ENCODE results near the gene SEPTIN8. TPM values are rescaled to one million over a fixed set of nuclear protein-coding genes. Genes with fewer than 3 reads are reported as not detected.
A peak's percentile ranks its signal among the peaks of the same experiment; 100 is the strongest.

SEPTIN8 gene, protein sequence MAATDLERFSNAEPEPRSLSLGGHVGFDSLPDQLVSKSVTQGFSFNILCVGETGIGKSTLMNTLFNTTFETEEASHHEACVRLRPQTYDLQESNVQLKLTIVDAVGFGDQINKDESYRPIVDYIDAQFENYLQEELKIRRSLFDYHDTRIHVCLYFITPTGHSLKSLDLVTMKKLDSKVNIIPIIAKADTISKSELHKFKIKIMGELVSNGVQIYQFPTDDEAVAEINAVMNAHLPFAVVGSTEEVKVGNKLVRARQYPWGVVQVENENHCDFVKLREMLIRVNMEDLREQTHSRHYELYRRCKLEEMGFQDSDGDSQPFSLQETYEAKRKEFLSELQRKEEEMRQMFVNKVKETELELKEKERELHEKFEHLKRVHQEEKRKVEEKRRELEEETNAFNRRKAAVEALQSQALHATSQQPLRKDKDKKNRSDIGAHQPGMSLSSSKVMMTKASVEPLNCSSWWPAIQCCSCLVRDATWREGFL
- polyA plus RNA-seq (2013) = 6.3 TPM

GRCh38 chr5:132777209-132778069, at the start of gene SEPTIN8:
TSS of gene SEPTIN8 (minus strand) at chr5:132777239. CDS start at chr5:132777137, 102 bp downstream.
- ChIA-PET CTCF (interaction anchor here (0.6 to 1.5 kb wide), 2 partner anchors 28 to 43 kb away, joined by 3 read pairs; no protein-coding TSS in a partner anchor), POLR2A (interaction anchor here (0.5 to 0.8 kb wide), 2 partner anchors 10 to 304 kb away, joined by 3 read pairs; no protein-coding TSS in a partner anchor)

DNA sequence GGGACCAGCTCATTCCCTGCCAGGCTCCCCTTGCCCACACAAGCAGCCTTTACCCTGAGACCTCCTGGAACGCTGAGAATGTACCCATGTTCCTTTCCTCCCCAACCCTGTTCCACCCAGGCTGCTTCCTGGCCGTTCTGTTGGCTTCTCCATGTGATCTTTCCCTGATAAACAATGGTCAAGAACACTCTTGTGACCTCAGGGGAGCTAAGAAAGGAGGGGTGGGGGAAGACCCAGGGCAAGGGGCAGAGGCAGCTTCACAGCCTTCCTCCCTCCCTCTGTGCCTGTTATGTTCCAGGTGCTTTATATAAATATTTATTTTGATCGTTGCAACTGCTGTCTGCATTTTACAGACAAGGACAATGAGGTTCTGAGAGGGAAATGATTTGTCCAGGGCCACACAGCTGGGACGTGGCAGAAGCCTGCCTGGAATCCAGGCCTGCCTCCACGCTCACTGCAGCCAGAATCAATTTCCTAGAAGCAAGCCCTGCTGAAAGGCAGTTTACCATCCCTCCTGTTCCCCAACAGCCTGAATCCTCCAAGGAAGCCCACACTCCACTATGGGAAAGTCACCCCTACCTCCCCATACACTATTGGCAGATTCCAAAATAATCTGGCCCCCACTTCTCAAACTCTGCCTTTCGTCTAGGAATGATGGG, 49.5 kb upstream of the SEPTIN8 start:
- H3K4me1 ChIP-seq (ENCODE audit: control extremely low read depth in 1 of 4, control insufficient read depth in 4 of 4, insufficient read depth in 4 of 4, low read length in 3 of 4) = peaks cover 0 to 35% (median 30%) of the 10 kb centered on the region in 4 experiments
- H3K9me3 ChIP-seq (ENCODE audit: control extremely low read depth in 1 of 5, control insufficient read depth in 4 of 5, insufficient read depth in 2 of 5, low read depth in 1 of 5, low read length in 4 of 5) = no peaks in the 10 kb centered on the region
- ChIA-PET CTCF (interaction anchor here (0.6 to 7.8 kb wide), 7 partner anchors 33 to 300 kb away, joined by 3 to 86 read pairs (median 5); partner anchors contain the start of gene LEAP2), POLR2A (interaction anchor here (1.2 kb wide), 1 partner anchor 40 kb away, joined by 3 read pairs; the partner anchor contains the start of genes GDF9 and UQCRQ)
- no peak overlapping the region for H3K4me3 ChIP-seq (ENCODE audit: control insufficient read depth in 1 of 7, extremely low read depth in 1 of 7, insufficient read depth in 4 of 7, low read depth in 2 of 7, low read length in 6 of 7)
- no peak overlapping the region for H3K27ac ChIP-seq (ENCODE audit: insufficient read depth in 1 of 2, low read depth in 1 of 2, low read length in 2 of 2, poor library complexity in 1 of 2, severe bottlenecking in 2 of 2)
- WGBS (ENCODE audit: insufficient coverage) = 77% methylated on average over 3 of the region's 6 CpGs
- H3K27me3 ChIP-seq (replicated peaks in 2 of 5; ENCODE audit: control insufficient read depth in 4 of 5, insufficient read depth in 5 of 5, low read length in 4 of 5) = peaks cover 0 to 83% (median 49%) of the 10 kb centered on the region in 5 experiments
- no peak for DNase-seq
- H3K36me3 ChIP-seq (ENCODE audit: control insufficient read depth in 4 of 4, insufficient read depth in 4 of 4, low read length in 3 of 4) = no peaks in the 10 kb centered on the region

More at GRCh38 chr5:132777209-132778069, at the start of gene SEPTIN8:
- H3K4me3 ChIP-seq (ENCODE audit: control insufficient read depth in 1 of 7, extremely low read depth in 1 of 7, insufficient read depth in 4 of 7, low read depth in 2 of 7, low read length in 6 of 7) = peak within 1 kb of the TSS; percentile 51 to 81 (median 66)
- DNase-seq = peak in 2 of 3 donors; percentile 45 to 51
- H3K36me3 ChIP-seq (ENCODE audit: control insufficient read depth in 4 of 4, insufficient read depth in 4 of 4, low read length in 3 of 4) = no peaks in the 10 kb centered on the region
- peaks cover 3 to 62% (median 44%) of the 10 kb centered on the region in 5 experiments for H3K27me3 ChIP-seq (replicated peaks in 2 of 5; ENCODE audit: control insufficient read depth in 4 of 5, insufficient read depth in 5 of 5, low read length in 4 of 5)
- H3K4me1 ChIP-seq (ENCODE audit: control extremely low read depth in 1 of 4, control insufficient read depth in 4 of 4, insufficient read depth in 4 of 4, low read length in 3 of 4) = peaks cover 3 to 23% (median 19%) of the 10 kb centered on the region in 4 experiments
- H3K9me3 ChIP-seq (ENCODE audit: control extremely low read depth in 1 of 5, control insufficient read depth in 4 of 5, insufficient read depth in 2 of 5, low read depth in 1 of 5, low read length in 4 of 5) = no peaks in the 10 kb centered on the region
- 5% methylated on average over 79 of the region's 82 CpGs for WGBS (ENCODE audit: insufficient coverage)
- peak within 1 kb of the TSS in 1 of 2 experiments; percentile 56 for H3K27ac ChIP-seq (ENCODE audit: insufficient read depth in 1 of 2, low read depth in 1 of 2, low read length in 2 of 2, poor library complexity in 1 of 2, severe bottlenecking in 2 of 2)

DNA sequence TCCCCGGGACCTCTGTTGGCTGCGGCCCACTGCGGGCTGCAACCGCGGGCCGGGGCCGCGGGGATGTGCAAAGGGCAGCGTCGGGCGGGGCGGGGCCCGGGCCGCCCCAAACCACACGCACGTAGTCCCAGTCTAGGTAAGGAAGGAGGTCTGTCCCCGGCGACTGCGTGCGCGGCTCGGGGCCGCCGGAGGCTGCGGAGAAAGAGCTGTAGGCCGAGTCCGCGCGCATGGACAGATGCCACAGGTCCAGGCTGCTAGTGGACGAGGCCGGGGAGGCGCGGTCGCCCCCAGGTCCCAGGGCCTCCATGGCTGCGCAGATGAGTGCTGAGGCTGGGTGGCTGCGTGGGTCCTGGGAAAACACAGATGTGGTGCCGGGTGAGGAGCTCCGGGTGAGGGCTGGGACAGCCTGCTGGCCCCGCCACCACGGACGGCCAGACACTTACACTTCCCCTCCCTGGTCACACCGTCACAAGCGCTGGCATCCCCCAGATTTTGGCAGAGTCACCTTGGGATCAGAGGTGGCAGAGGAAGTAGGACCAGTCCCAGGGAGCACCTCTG, 48.9 kb upstream of the SEPTIN8 start:
- 12% methylated on average over 33 of the region's 43 CpGs for WGBS (ENCODE audit: insufficient coverage)
- no peaks in the 10 kb centered on the region for H3K36me3 ChIP-seq (ENCODE audit: control insufficient read depth in 4 of 4, insufficient read depth in 4 of 4, low read length in 3 of 4)
- H3K4me1 ChIP-seq (ENCODE audit: control extremely low read depth in 1 of 4, control insufficient read depth in 4 of 4, insufficient read depth in 4 of 4, low read length in 3 of 4) = peaks cover 0 to 35% (median 30%) of the 10 kb centered on the region in 4 experiments
- peaks cover 0 to 80% (median 46%) of the 10 kb centered on the region in 5 experiments for H3K27me3 ChIP-seq (replicated peaks in 2 of 5; ENCODE audit: control insufficient read depth in 4 of 5, insufficient read depth in 5 of 5, low read length in 4 of 5)
- ChIA-PET CTCF (interaction anchor here (1.0 to 7.8 kb wide), 7 partner anchors 17 to 320 kb away, joined by 3 to 86 read pairs (median 5); partner anchors contain the start of gene LEAP2), POLR2A (interaction anchor here (1.2 kb wide), 1 partner anchor 41 kb away, joined by 3 read pairs; the partner anchor contains the start of genes GDF9 and UQCRQ)
- H3K9me3 ChIP-seq (ENCODE audit: control extremely low read depth in 1 of 5, control insufficient read depth in 4 of 5, insufficient read depth in 2 of 5, low read depth in 1 of 5, low read length in 4 of 5) = no peaks in the 10 kb centered on the region
- peak overlapping the region in 5 of 7 experiments; percentile 18 to 70 (median 60) for H3K4me3 ChIP-seq (ENCODE audit: control insufficient read depth in 1 of 7, extremely low read depth in 1 of 7, insufficient read depth in 4 of 7, low read depth in 2 of 7, low read length in 6 of 7)
- H3K27ac ChIP-seq (ENCODE audit: insufficient read depth in 1 of 2, low read depth in 1 of 2, low read length in 2 of 2, poor library complexity in 1 of 2, severe bottlenecking in 2 of 2) = no peak overlapping the region
- DNase-seq = peak in 1 of 3 donors; percentile 33

- Histone ChIP-seq H3K36me3 (ENCODE audit: control insufficient read depth in 4 of 4, insufficient read depth in 4 of 4, low read length in 3 of 4) (no peaks in the 10 kb centered on the region), H3K27me3 (replicated peaks in 2 of 5; ENCODE audit: control insufficient read depth in 4 of 5, insufficient read depth in 5 of 5, low read length in 4 of 5) (peaks cover 0 to 77% (median 43%) of the 10 kb centered on the region in 5 experiments), H3K4me1 (ENCODE audit: control extremely low read depth in 1 of 4, control insufficient read depth in 4 of 4, insufficient read depth in 4 of 4, low read length in 3 of 4) (peaks cover 0 to 30% (median 26%) of the 10 kb centered on the region in 4 experiments), H3K27ac (ENCODE audit: insufficient read depth in 1 of 2, low read depth in 1 of 2, low read length in 2 of 2, poor library complexity in 1 of 2, severe bottlenecking in 2 of 2) (no peak overlapping the region), H3K9me3 (ENCODE audit: control extremely low read depth in 1 of 5, control insufficient read depth in 4 of 5, insufficient read depth in 2 of 5, low read depth in 1 of 5, low read length in 4 of 5) (no peaks in the 10 kb centered on the region), H3K4me3 (ENCODE audit: control insufficient read depth in 1 of 7, extremely low read depth in 1 of 7, insufficient read depth in 4 of 7, low read depth in 2 of 7, low read length in 6 of 7) (peak overlapping the region in 5 of 7 experiments; percentile 18 to 70 (median 60))
- POLR2A ChIA-PET = interaction anchor here (1.2 kb wide), 1 partner anchor 41 kb away, joined by 3 read pairs; the partner anchor contains the start of genes GDF9 and UQCRQ
- CTCF ChIA-PET = interaction anchor here (1.0 to 7.8 kb wide), 10 partner anchors 10 to 319 kb away, joined by 3 to 86 read pairs (median 4); partner anchors contain the start of gene LEAP2
- peak in 2 of 3 donors; percentile 28 to 50 for DNase-seq
- WGBS (ENCODE audit: insufficient coverage) = 15% methylated on average over 66 of the region's 71 CpGs
These were observed 48.2 kb upstream of the SEPTIN8 start for GRCh38 chr5:132825033-132825833.

DNA sequence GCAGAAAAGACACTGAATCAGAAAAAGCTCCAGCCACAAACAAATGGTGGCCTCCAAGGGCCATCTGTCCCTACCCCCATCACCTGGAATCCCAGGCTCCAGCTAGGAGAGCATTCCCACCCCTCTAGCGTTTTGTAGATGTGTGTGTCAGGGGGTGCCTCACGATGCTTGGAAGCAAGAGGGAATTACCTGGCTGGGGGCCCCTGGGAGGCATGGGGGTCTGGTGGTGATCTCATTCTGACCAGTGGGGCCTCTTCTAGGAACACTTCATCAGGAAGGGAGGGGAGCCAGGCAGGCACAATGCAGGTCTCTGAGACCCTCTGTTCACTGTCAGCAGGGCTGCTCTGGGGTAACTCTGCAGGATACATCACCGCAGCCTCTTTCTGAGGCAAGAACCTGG, 47.4 kb upstream of the SEPTIN8 start:
- peaks cover 0 to 33% (median 23%) of the 10 kb centered on the region in 4 experiments for H3K4me1 ChIP-seq (ENCODE audit: control extremely low read depth in 1 of 4, control insufficient read depth in 4 of 4, insufficient read depth in 4 of 4, low read length in 3 of 4)
- H3K27ac ChIP-seq (ENCODE audit: insufficient read depth in 1 of 2, low read depth in 1 of 2, low read length in 2 of 2, poor library complexity in 1 of 2, severe bottlenecking in 2 of 2) = no peak overlapping the region
- DNase-seq = no peak
- peaks cover 0 to 76% (median 41%) of the 10 kb centered on the region in 5 experiments for H3K27me3 ChIP-seq (replicated peaks in 2 of 5; ENCODE audit: control insufficient read depth in 4 of 5, insufficient read depth in 5 of 5, low read length in 4 of 5)
- no peaks in the 10 kb centered on the region for H3K36me3 ChIP-seq (ENCODE audit: control insufficient read depth in 4 of 4, insufficient read depth in 4 of 4, low read length in 3 of 4)
- H3K9me3 ChIP-seq (ENCODE audit: control extremely low read depth in 1 of 5, control insufficient read depth in 4 of 5, insufficient read depth in 2 of 5, low read depth in 1 of 5, low read length in 4 of 5) = no peaks in the 10 kb centered on the region
- CTCF ChIA-PET = interaction anchor here (0.6 to 7.8 kb wide), 10 partner anchors 9 to 70 kb away, joined by 3 to 86 read pairs (median 4); partner anchors contain the start of gene LEAP2
- POLR2A ChIA-PET = no interaction called here
- no peak overlapping the region for H3K4me3 ChIP-seq (ENCODE audit: control insufficient read depth in 1 of 7, extremely low read depth in 1 of 7, insufficient read depth in 4 of 7, low read depth in 2 of 7, low read length in 6 of 7)
- WGBS (ENCODE audit: insufficient coverage) = 90% methylated on average over 2 of the region's 3 CpGs
